Measurements from ENCODE around the gene SLC25A30. TPM values are rescaled to one million over a fixed set of nuclear protein-coding genes. Genes with fewer than 3 reads are reported as not detected.
A peak's percentile ranks its signal among the peaks of the same experiment; 100 is the strongest.

The SLC25A30 gene
- total RNA-seq, 6 experiments from 2014 or later = 16.5 to 27.2 (median 18.8) TPM

- H3K4me1 Mint-ChIP-seq (ENCODE audit: low read depth) = peaks cover 19% of the 10 kb centered on the region
- peak overlapping the region; percentile 33; the same call in 1 of the 2 replicates for H3K27ac Mint-ChIP-seq
- peaks cover 4% of the 10 kb centered on the region; the same call in 1 of the 2 replicates for H3K27me3 Mint-ChIP-seq (ENCODE audit: insufficient read depth)
- no peak overlapping the region for H3K4me3 Mint-ChIP-seq
- DNase-seq = peak; percentile 54
- no peaks in the 10 kb centered on the region for H3K36me3 Mint-ChIP-seq (ENCODE audit: low read depth)
- H3K9me3 Mint-ChIP-seq = peaks cover 6% of the 10 kb centered on the region; the same call in 1 of the 2 replicates
- no peak for TF ChIP-seq CTCF (IDR thresholded peaks at IDR 0.05)
Measured at GRCh38 chr13:45456196-45456972, 38.2 kb upstream of the SLC25A30 start.

GRCh38 chr13:45454204-45454603 is 36.0 kb upstream of the SLC25A30 start:
- Mint-ChIP-seq H3K27ac (no peak overlapping the region), H3K27me3 (ENCODE audit: insufficient read depth) (peaks cover 4% of the 10 kb centered on the region; the same call in 1 of the 2 replicates), H3K36me3 (ENCODE audit: low read depth) (no peaks in the 10 kb centered on the region), H3K9me3 (peaks cover 6% of the 10 kb centered on the region; the same call in 1 of the 2 replicates), H3K4me3 (no peak overlapping the region), H3K4me1 (ENCODE audit: low read depth) (peaks cover 19% of the 10 kb centered on the region)
- TF ChIP-seq CTCF (IDR thresholded peaks at IDR 0.05) = no peak
- no peak for DNase-seq

- H3K36me3 Mint-ChIP-seq (ENCODE audit: low read depth) = no peaks in the 10 kb centered on the region
- peaks cover 11% of the 10 kb centered on the region for H3K4me1 Mint-ChIP-seq (ENCODE audit: low read depth)
- peaks cover 14% of the 10 kb centered on the region for H3K27me3 Mint-ChIP-seq (ENCODE audit: insufficient read depth)
- no peak overlapping the region for H3K4me3 Mint-ChIP-seq
- H3K9me3 Mint-ChIP-seq = no peaks in the 10 kb centered on the region
- DNase-seq = no peak
- H3K27ac Mint-ChIP-seq = no peak overlapping the region
- TF ChIP-seq CTCF (IDR thresholded peaks at IDR 0.05) = no peak
Measured at GRCh38 chr13:45451282-45451681, 33.1 kb upstream of the SLC25A30 start.

GRCh38 chr13:45448965-45449559 is 30.9 kb upstream of the SLC25A30 start:
- Mint-ChIP-seq H3K9me3 (no peaks in the 10 kb centered on the region), H3K27ac (no peak overlapping the region), H3K27me3 (ENCODE audit: insufficient read depth) (peaks cover 17% of the 10 kb centered on the region), H3K4me3 (no peak overlapping the region), H3K36me3 (ENCODE audit: low read depth) (no peaks in the 10 kb centered on the region), H3K4me1 (ENCODE audit: low read depth) (peaks cover 11% of the 10 kb centered on the region)
- TF ChIP-seq CTCF (IDR thresholded peaks at IDR 0.05) = no peak
- no peak for DNase-seq

- Mint-ChIP-seq H3K9me3 (no peaks in the 10 kb centered on the region), H3K27ac (no peak overlapping the region), H3K4me1 (ENCODE audit: low read depth) (peaks cover 11% of the 10 kb centered on the region), H3K27me3 (ENCODE audit: insufficient read depth) (peaks cover 16% of the 10 kb centered on the region), H3K36me3 (ENCODE audit: low read depth) (no peaks in the 10 kb centered on the region), H3K4me3 (no peak overlapping the region)
- no peak for DNase-seq
- TF ChIP-seq CTCF (IDR thresholded peaks at IDR 0.05) = no peak
Measured at GRCh38 chr13:45447050-45447661, 29.0 kb upstream of the SLC25A30 start.

Measured in HFFc6 (cell line).